HEK293 (cell line): ENCODE data around the gene CNKSR3.

Experiments
- CTCF ChIA-PET: fragments of 350-600 bp; formaldehyde crosslinking; extraction: SDS; loops from one replicate; lab custom pipeline; 2021; ENCODE audit warnings: antibody characterized with exemption; lab: Yijun Ruan, JAX
- POLR2A ChIA-PET: fragments of 300-600 bp; formaldehyde crosslinking; extraction: SDS; loops from one replicate; lab custom pipeline; 2020; ENCODE audit warnings: antibody characterized with exemption, inconsistent platforms; lab: Yijun Ruan, JAX
- H3K27ac ChIP-seq: fragments of 200-500 bp; sonication (Bioruptor generic); 2 replicates; pipeline ENCODE4 v1.5.1; 2014; ENCODE audit warnings: low read depth, low read length, control low read depth, inconsistent platforms; ENCODE audit errors: extremely low read depth
- H3K36me3 ChIP-seq, 2 experiments: fragments of 200-500 bp in 1 of 2; sonication (Bioruptor generic) in 1 of 2; 1 replicate in 1 of 2; 2 replicates in 1 of 2; pipeline ENCODE4 v1.5.1; 2014 to 2017; ENCODE audit warnings: inconsistent platforms in 2 of 2, low read length in 2 of 2; ENCODE audit not compliant: control insufficient read depth in 2 of 2, insufficient read depth in 1 of 2
- H3K4me1 ChIP-seq: fragments of 200-500 bp; sonication (Bioruptor generic); 2 replicates; pipeline ENCODE4 v1.5.1; 2014; ENCODE audit warnings: mild to moderate bottlenecking, low read length, inconsistent platforms; ENCODE audit not compliant: control insufficient read depth, insufficient read depth
- H3K4me3 ChIP-seq: 2 replicates; pipeline ENCODE4 v1.5.1; 2011; ENCODE audit warnings: low read depth, mild to moderate bottlenecking, control low read depth, low read length, moderate library complexity
- H3K9me3 ChIP-seq: fragments of 200-500 bp; sonication (Bioruptor generic); 2 replicates; pipeline ENCODE4 v1.5.1; 2014; ENCODE audit warnings: low read depth, low read length, inconsistent platforms; ENCODE audit not compliant: control insufficient read depth, insufficient read depth
- BCL6B ChIP-seq: fragments of 450-650 bp; formaldehyde crosslinking; IDR thresholded peaks from 2 replicates; pipeline ENCODE4 v1.5.1; 2017; ENCODE audit warnings: missing biosample characterization, missing genetic modification characterization
- HOXC10 ChIP-seq: sonication (generic); formaldehyde crosslinking; IDR thresholded peaks from 2 replicates; pipeline ENCODE4 v1.8.1; 2023; ENCODE audit warnings: mild to moderate bottlenecking, missing genetic modification reagents
- KLF9 ChIP-seq: fragments of 450-650 bp; formaldehyde crosslinking; IDR thresholded peaks from 2 replicates; pipeline ENCODE4 v1.5.1; 2016; ENCODE audit warnings: missing biosample characterization, missing genetic modification characterization, low read depth
- RBAK ChIP-seq: fragments of 450-650 bp; formaldehyde crosslinking; IDR thresholded peaks from 2 replicates; pipeline ENCODE4 v1.5.1; 2016; ENCODE audit warnings: missing biosample characterization, missing genetic modification characterization
- SP2 ChIP-seq: fragments of 450-650 bp; formaldehyde crosslinking; IDR thresholded peaks from 2 replicates; pipeline ENCODE4 v1.5.1; 2016; ENCODE audit warnings: missing biosample characterization, missing genetic modification characterization
- TCF7L2 ChIP-seq: IDR thresholded peaks from 2 replicates; pipeline ENCODE4 v1.6.1; 2011; ENCODE audit warnings: low read depth, mild to moderate bottlenecking, inconsistent platforms, low read length, moderate library complexity, borderline replicate concordance
- TRIM28 ChIP-seq: IDR thresholded peaks from 2 replicates; pipeline ENCODE4 v1.6.1; 2011; ENCODE audit warnings: low read length, control low read depth, borderline replicate concordance
- YY1 ChIP-seq: fragments of 450-650 bp; formaldehyde crosslinking; IDR thresholded peaks from 2 replicates; pipeline ENCODE4 v1.5.1; 2018; ENCODE audit warnings: missing biosample characterization, missing genetic modification characterization
- ZNF184 ChIP-seq: fragments of 450-650 bp; IDR thresholded peaks from 2 replicates; pipeline ENCODE4 v1.5.1; 2018; ENCODE audit warnings: missing biosample characterization, mild to moderate bottlenecking, missing genetic modification characterization
- ZNF223 ChIP-seq: fragments of 450-650 bp; formaldehyde crosslinking; IDR thresholded peaks from 2 replicates; pipeline ENCODE4 v1.5.1; 2016; ENCODE audit warnings: missing biosample characterization, missing genetic modification characterization
- ZNF311 ChIP-seq: fragments of 450-650 bp; formaldehyde crosslinking; IDR thresholded peaks from 2 replicates; pipeline ENCODE4 v1.5.1; 2017; ENCODE audit warnings: missing biosample characterization, missing genetic modification characterization, borderline replicate concordance
- ZNF362 ChIP-seq: fragments of 450-650 bp; formaldehyde crosslinking; IDR thresholded peaks from 2 replicates; pipeline ENCODE4 v1.5.1; 2016; ENCODE audit warnings: missing biosample characterization, missing genetic modification characterization
- ZNF548 ChIP-seq: fragments of 450-650 bp; formaldehyde crosslinking; IDR thresholded peaks from 2 replicates; pipeline ENCODE4 v1.5.1; 2016; ENCODE audit warnings: missing biosample characterization, missing genetic modification characterization
- ZNF558 ChIP-seq: fragments of 450-650 bp; formaldehyde crosslinking; IDR thresholded peaks from 2 replicates; pipeline ENCODE4 v1.5.1; 2016; ENCODE audit warnings: missing biosample characterization, missing genetic modification characterization
- ZNF571 ChIP-seq: fragments of 450-650 bp; formaldehyde crosslinking; IDR thresholded peaks from 2 replicates; pipeline ENCODE4 v1.5.0; 2017; ENCODE audit warnings: missing biosample characterization, missing genetic modification characterization
- ZNF623 ChIP-seq: fragments of 450-650 bp; formaldehyde crosslinking; IDR thresholded peaks from 2 replicates; pipeline ENCODE4 v1.5.1; 2016; ENCODE audit warnings: missing biosample characterization, missing genetic modification characterization
- ZNF692 ChIP-seq: fragments of 450-650 bp; formaldehyde crosslinking; IDR thresholded peaks from 2 replicates; pipeline ENCODE4 v1.5.1; 2016; ENCODE audit warnings: missing biosample characterization, missing genetic modification characterization
- ZNF768 ChIP-seq: fragments of 450-650 bp; formaldehyde crosslinking; IDR thresholded peaks from 2 replicates; pipeline ENCODE4 v1.5.1; 2018; ENCODE audit warnings: missing biosample characterization, mild to moderate bottlenecking, missing genetic modification characterization
- ZNF777 ChIP-seq: fragments of 450-650 bp; formaldehyde crosslinking; IDR thresholded peaks from 2 replicates; pipeline ENCODE4 v1.5.1; 2017; ENCODE audit warnings: missing biosample characterization, missing genetic modification characterization, borderline replicate concordance
- ZNF791 ChIP-seq: fragments of 450-650 bp; formaldehyde crosslinking; IDR thresholded peaks from 2 replicates; pipeline ENCODE4 v1.5.1; 2016; ENCODE audit warnings: missing biosample characterization, missing genetic modification characterization
- ZSCAN4 ChIP-seq: fragments of 450-650 bp; formaldehyde crosslinking; IDR thresholded peaks from 2 replicates; pipeline ENCODE4 v1.5.1; 2017; ENCODE audit warnings: missing biosample characterization, missing genetic modification characterization
- TF ChIP-seq, protein P1 (sequence below): IDR thresholded peaks from 2 replicates; pipeline ENCODE4 v1.6.1; 2011; ENCODE audit warnings: mild to moderate bottlenecking, low read depth, low read length, borderline replicate concordance
- TF ChIP-seq, protein P2 (sequence below): fragments of 450-650 bp; formaldehyde crosslinking; IDR thresholded peaks from 2 replicates; pipeline ENCODE4 v1.5.1; 2016; ENCODE audit warnings: missing biosample characterization, missing genetic modification characterization

The CNKSR3 gene

DNA sequence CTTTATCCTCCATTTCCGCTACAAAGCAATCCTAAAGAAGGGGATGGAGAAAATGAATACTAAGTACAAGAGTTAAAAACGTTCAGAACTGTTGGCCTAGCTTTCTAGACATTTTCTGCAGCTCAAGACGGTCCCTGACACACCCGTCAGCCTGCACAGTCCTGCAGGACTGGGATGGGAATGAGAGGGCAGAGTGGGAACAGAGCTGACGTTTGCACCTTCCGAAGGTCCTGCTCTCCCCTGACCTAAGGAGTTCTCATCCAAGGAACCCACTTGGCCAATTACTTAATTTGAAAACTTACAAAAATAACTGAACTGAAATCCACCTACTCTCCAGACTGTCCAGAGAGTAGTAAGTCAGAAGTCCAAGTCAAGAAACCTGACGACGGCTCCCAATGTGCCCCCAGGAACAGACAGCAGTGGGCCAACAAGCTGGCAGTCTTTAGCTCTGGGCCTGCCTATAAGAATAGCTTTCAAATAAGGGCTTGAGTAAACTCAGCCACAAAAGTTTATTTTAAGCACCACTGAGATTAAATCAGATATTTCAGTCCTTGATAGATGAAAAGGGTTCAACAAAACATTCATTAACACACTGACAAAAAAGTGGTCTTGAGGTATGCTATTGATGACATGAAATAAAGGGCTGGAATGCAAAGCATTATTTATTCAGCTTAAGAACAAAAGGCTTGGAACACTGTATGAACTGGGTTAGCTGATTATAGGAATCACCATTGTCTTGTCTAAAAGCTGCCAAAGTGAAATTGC is 76.8 kb downstream of the CNKSR3 start:
- peaks cover 0 to 36% of the 10 kb centered on the region in 2 experiments; a peak in 1 of 3 replicates for H3K36me3 ChIP-seq
- H3K4me1 ChIP-seq, result no peaks in the 10 kb centered on the region
- H3K4me3 ChIP-seq, result no peak overlapping the region
- H3K9me3 ChIP-seq, result no peaks in the 10 kb centered on the region
- no peak for TF ChIP-seq ZNF777 (tag by site-specific recombination)
- no peak for TF ChIP-seq ZSCAN4
- no peak for TF ChIP-seq SP2
- TF ChIP-seq TCF7L2, result no peak
- TF ChIP-seq, protein P1, sequence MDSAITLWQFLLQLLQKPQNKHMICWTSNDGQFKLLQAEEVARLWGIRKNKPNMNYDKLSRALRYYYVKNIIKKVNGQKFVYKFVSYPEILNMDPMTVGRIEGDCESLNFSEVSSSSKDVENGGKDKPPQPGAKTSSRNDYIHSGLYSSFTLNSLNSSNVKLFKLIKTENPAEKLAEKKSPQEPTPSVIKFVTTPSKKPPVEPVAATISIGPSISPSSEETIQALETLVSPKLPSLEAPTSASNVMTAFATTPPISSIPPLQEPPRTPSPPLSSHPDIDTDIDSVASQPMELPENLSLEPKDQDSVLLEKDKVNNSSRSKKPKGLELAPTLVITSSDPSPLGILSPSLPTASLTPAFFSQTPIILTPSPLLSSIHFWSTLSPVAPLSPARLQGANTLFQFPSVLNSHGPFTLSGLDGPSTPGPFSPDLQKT, result no peak
- TF ChIP-seq ZNF311 (tag by site-specific recombination), result no peak
- TF ChIP-seq, protein P2, sequence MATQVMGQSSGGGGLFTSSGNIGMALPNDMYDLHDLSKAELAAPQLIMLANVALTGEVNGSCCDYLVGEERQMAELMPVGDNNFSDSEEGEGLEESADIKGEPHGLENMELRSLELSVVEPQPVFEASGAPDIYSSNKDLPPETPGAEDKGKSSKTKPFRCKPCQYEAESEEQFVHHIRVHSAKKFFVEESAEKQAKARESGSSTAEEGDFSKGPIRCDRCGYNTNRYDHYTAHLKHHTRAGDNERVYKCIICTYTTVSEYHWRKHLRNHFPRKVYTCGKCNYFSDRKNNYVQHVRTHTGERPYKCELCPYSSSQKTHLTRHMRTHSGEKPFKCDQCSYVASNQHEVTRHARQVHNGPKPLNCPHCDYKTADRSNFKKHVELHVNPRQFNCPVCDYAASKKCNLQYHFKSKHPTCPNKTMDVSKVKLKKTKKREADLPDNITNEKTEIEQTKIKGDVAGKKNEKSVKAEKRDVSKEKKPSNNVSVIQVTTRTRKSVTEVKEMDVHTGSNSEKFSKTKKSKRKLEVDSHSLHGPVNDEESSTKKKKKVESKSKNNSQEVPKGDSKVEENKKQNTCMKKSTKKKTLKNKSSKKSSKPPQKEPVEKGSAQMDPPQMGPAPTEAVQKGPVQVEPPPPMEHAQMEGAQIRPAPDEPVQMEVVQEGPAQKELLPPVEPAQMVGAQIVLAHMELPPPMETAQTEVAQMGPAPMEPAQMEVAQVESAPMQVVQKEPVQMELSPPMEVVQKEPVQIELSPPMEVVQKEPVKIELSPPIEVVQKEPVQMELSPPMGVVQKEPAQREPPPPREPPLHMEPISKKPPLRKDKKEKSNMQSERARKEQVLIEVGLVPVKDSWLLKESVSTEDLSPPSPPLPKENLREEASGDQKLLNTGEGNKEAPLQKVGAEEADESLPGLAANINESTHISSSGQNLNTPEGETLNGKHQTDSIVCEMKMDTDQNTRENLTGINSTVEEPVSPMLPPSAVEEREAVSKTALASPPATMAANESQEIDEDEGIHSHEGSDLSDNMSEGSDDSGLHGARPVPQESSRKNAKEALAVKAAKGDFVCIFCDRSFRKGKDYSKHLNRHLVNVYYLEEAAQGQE, result no peak
- TF ChIP-seq RBAK (tag by site-specific recombination), result no peak
- no peak for TF ChIP-seq ZNF571 (tag by site-specific recombination)
- no peak for TF ChIP-seq BCL6B
- no peak for TF ChIP-seq HOXC10 (CRISPR knock-in tag)
- TF ChIP-seq ZNF791 (tag by site-specific recombination), result no peak
- no peak overlapping the region for H3K27ac ChIP-seq
- ChIA-PET POLR2A (interaction anchor here (0.9 kb wide), 1 partner anchor 77 kb away, joined by 3 read pairs; the partner anchor contains the start of gene CNKSR3), CTCF (interaction anchor here (0.7 to 0.9 kb wide), 3 partner anchors 14 to 241 kb away, joined by 3 to 7 read pairs (median 5); no protein-coding TSS in a partner anchor)

- H3K36me3 ChIP-seq, result peaks cover 0 to 40% of the 10 kb centered on the region in 2 experiments; a peak in 1 of 3 replicates
- CTCF ChIA-PET, result interaction anchor here (0.7 to 0.9 kb wide), 2 partner anchors 22 to 242 kb away, joined by 3 to 5 read pairs; no protein-coding TSS in a partner anchor
- no peak overlapping the region for H3K27ac ChIP-seq
- TF ChIP-seq YY1 (tag by site-specific recombination) (no peak), ZNF623 (tag by site-specific recombination) (no peak), TRIM28 (no peak), ZNF692 (no peak), ZNF223 (tag by site-specific recombination) (no peak), ZNF184 (tag by site-specific recombination) (no peak), ZNF362 (no peak), ZNF768 (no peak), KLF9 (tag by site-specific recombination) (no peak), ZNF548 (tag by site-specific recombination) (no peak), ZNF558 (tag by site-specific recombination) (no peak), RBAK (tag by site-specific recombination) (no peak)
Measured at GRCh38 chr6:154432533-154433476, 77.7 kb downstream of the CNKSR3 start.

More at GRCh38 chr6:154432533-154433476, 77.7 kb downstream of the CNKSR3 start:
- no peaks in the 10 kb centered on the region for H3K9me3 ChIP-seq
- H3K4me1 ChIP-seq, result no peaks in the 10 kb centered on the region
- H3K4me3 ChIP-seq, result no peak overlapping the region
- POLR2A ChIA-PET, result interaction anchor here (0.9 kb wide), 1 partner anchor 78 kb away, joined by 3 read pairs; the partner anchor contains the start of gene CNKSR3
